Urinary bladder (tissue), 4 donors: ENCODE data around the gene ACADVL. TPM values are rescaled to one million over a fixed set of nuclear protein-coding genes. Genes with fewer than 3 reads are reported as not detected.

Source experiments
- DNase-seq: peaks from one replicate; pipeline ENCODE4 v3.0.0-alpha.2; 2015; ENCODE audit errors: extremely low spot score
- H3K27ac ChIP-seq: one replicate; pipeline ENCODE4 v1.5.1; 2013; ENCODE audit warnings: low read depth, mild to moderate bottlenecking, moderate library complexity
- H3K36me3 ChIP-seq: one replicate; pipeline ENCODE4 v1.6.1; 2013; ENCODE audit warnings: mild to moderate bottlenecking, moderate library complexity; ENCODE audit not compliant: insufficient read depth
- H3K4me1 ChIP-seq: one replicate; pipeline ENCODE4 v1.6.1; 2013; ENCODE audit warnings: mild to moderate bottlenecking, moderate library complexity; ENCODE audit not compliant: insufficient read depth
- H3K4me3 ChIP-seq: one replicate; pipeline ENCODE4 v1.5.1; 2013; ENCODE audit warnings: low read depth, low read length
- WGBS: extraction: QIAGEN DNeasy Blood & Tissue Kit; methylation state at CpG from one replicate; pipeline ENCODE4 v1.1.7; 2013; 5-methylcytosine and 5-hydroxymethylcytosine counted together
- polyA plus RNA-seq: library from polyadenylated mRNA; stranded (reverse); fragments of 200-250 nt; gene quantifications from one replicate; pipeline ENCODE4 v1.2.3, GENCODE V29; 2013
- small RNA-seq: library from RNA; depleted of rRNA; stranded (forward); fragments of <200 nt; gene quantifications from one replicate; pipeline ENCODE3, GENCODE V24; 2014
- total RNA-seq: library from RNA; depleted of rRNA; stranded (reverse); fragments of >200 nt; gene quantifications from one replicate; pipeline ENCODE4 v1.2.3, GENCODE V29; 2014
- donor health status: healthy with polysubstance abuse.
- donor health status: healthy.

The ACADVL gene
- total and polyA plus RNA-seq, 2 donors = 130 to 314 TPM

GRCh38 chr17:7262935-7263800, 43.4 kb downstream of the ACADVL start:
- DNase-seq = no peak
- Histone ChIP-seq H3K4me3 (peak overlapping the region; percentile 10), H3K36me3 (no peaks in the 10 kb centered on the region), H3K27ac (peak overlapping the region; percentile 57), H3K4me1 (no peaks in the 10 kb centered on the region)
- WGBS = 8% methylated on average over 26 of the region's 26 CpGs

- H3K27ac ChIP-seq = no peak overlapping the region
- H3K36me3 ChIP-seq = no peaks in the 10 kb centered on the region
- no peaks in the 10 kb centered on the region for H3K4me1 ChIP-seq
- no peak overlapping the region for H3K4me3 ChIP-seq
- 47% methylated on average over 4 of the region's 4 CpGs for WGBS
- no peak for DNase-seq
Measured at GRCh38 chr17:7263801-7264078, 44.0 kb downstream of the ACADVL start.

GRCh38 chr17:7266784-7267183, 47.0 kb downstream of the ACADVL start:
- Histone ChIP-seq H3K36me3 (no peaks in the 10 kb centered on the region), H3K4me3 (no peak overlapping the region), H3K27ac (no peak overlapping the region), H3K4me1 (no peaks in the 10 kb centered on the region)
- WGBS = 35% methylated on average over 1 of the region's 1 CpG
- no peak for DNase-seq

Small RNA genes within 50 kb of the gene (small RNA-seq; reads per million reads assigned to genes)
- gene AC120057.4 = not detected
- 17.4 reads per million, percentile 95 among the genes with 10 or more reads in this experiment for gene MIR324
- gene RF00019 = not detected

Other genes with a start within 250 kb of the ACADVL start
Only the 30 nearest of the 33 such genes appear.
- 32.9 TPM for gene RNASEK, start 207.3 kb upstream of the ACADVL start, total RNA-seq
- gene RNASEK, start 207.3 kb upstream of the ACADVL start, polyA plus RNA-seq = 305 TPM
- 12.5 TPM for gene BCL6B, start 196.9 kb upstream of the ACADVL start, total RNA-seq
- 9.9 TPM for gene BCL6B, start 196.9 kb upstream of the ACADVL start, polyA plus RNA-seq
- 0.37 TPM for gene SLC16A13, start 183.9 kb upstream of the ACADVL start, total RNA-seq
- gene SLC16A13, start 183.9 kb upstream of the ACADVL start, polyA plus RNA-seq = 1.5 TPM
- not detected for gene SLC16A11, start 175.8 kb upstream of the ACADVL start, total RNA-seq
- 1.5 TPM for gene SLC16A11, start 175.8 kb upstream of the ACADVL start, polyA plus RNA-seq
- gene CLEC10A, start 139.7 kb upstream of the ACADVL start, total RNA-seq = 5.0 TPM
- gene CLEC10A, start 139.7 kb upstream of the ACADVL start, polyA plus RNA-seq = 18.8 TPM
- gene ASGR2, start 105.1 kb upstream of the ACADVL start, total RNA-seq = not detected
- 1.7 TPM for gene ASGR2, start 105.1 kb upstream of the ACADVL start, polyA plus RNA-seq
- 1.7 TPM for gene ASGR1, start 40.6 kb upstream of the ACADVL start, total RNA-seq
- 1.6 TPM for gene ASGR1, start 40.6 kb upstream of the ACADVL start, polyA plus RNA-seq
- 19.4 TPM for gene DLG4, start 102 bp upstream of the ACADVL start, total RNA-seq
- gene DLG4, start 102 bp upstream of the ACADVL start, polyA plus RNA-seq = 17.1 TPM
- 45.5 TPM for gene DVL2, start 14.6 kb downstream of the ACADVL start, total RNA-seq
- gene DVL2, start 14.6 kb downstream of the ACADVL start, polyA plus RNA-seq = 41.5 TPM
- gene PHF23, start 19.5 kb downstream of the ACADVL start, total RNA-seq = 18.8 TPM
- 39.0 TPM for gene PHF23, start 19.5 kb downstream of the ACADVL start, polyA plus RNA-seq
- gene GABARAP, start 22.5 kb downstream of the ACADVL start, total RNA-seq = 246 TPM
- 681 TPM for gene GABARAP, start 22.5 kb downstream of the ACADVL start, polyA plus RNA-seq
- gene CTDNEP1, start 31.8 kb downstream of the ACADVL start, total RNA-seq = 40.0 TPM
- 89.2 TPM for gene CTDNEP1, start 31.8 kb downstream of the ACADVL start, polyA plus RNA-seq
- 17.7 TPM for gene ELP5, start 32.3 kb downstream of the ACADVL start, total RNA-seq
- 39.2 TPM for gene ELP5, start 32.3 kb downstream of the ACADVL start, polyA plus RNA-seq
- 24.2 TPM for gene CLDN7, start 42.5 kb downstream of the ACADVL start, total RNA-seq
- 34.4 TPM for gene CLDN7, start 42.5 kb downstream of the ACADVL start, polyA plus RNA-seq
- 11.6 TPM for gene SLC2A4, start 61.8 kb downstream of the ACADVL start, total RNA-seq
- gene SLC2A4, start 61.8 kb downstream of the ACADVL start, polyA plus RNA-seq = 66.1 TPM
- gene YBX2, start 74.7 kb downstream of the ACADVL start, total RNA-seq = 0.37 TPM
- 1.8 TPM for gene YBX2, start 74.7 kb downstream of the ACADVL start, polyA plus RNA-seq
- gene EIF5A, start 87.7 kb downstream of the ACADVL start, total RNA-seq = 123 TPM
- 348 TPM for gene EIF5A, start 87.7 kb downstream of the ACADVL start, polyA plus RNA-seq
- gene GPS2, start 95.4 kb downstream of the ACADVL start, total RNA-seq = 25.0 TPM
- gene GPS2, start 95.4 kb downstream of the ACADVL start, polyA plus RNA-seq = 70.2 TPM
- gene NEURL4, start 109.4 kb downstream of the ACADVL start, total RNA-seq = 20.9 TPM
- 26.0 TPM for gene NEURL4, start 109.4 kb downstream of the ACADVL start, polyA plus RNA-seq
- 1.5 TPM for gene ACAP1, start 116.6 kb downstream of the ACADVL start, total RNA-seq
- gene ACAP1, start 116.6 kb downstream of the ACADVL start, polyA plus RNA-seq = 4.3 TPM
- gene KCTD11, start 132.2 kb downstream of the ACADVL start, total RNA-seq = 3.9 TPM
- gene KCTD11, start 132.2 kb downstream of the ACADVL start, polyA plus RNA-seq = 19.3 TPM
- gene TMEM95, start 135.2 kb downstream of the ACADVL start, total RNA-seq = not detected
- gene TMEM95, start 135.2 kb downstream of the ACADVL start, polyA plus RNA-seq = not detected
- gene TNK1, start 161.2 kb downstream of the ACADVL start, total RNA-seq = 1.2 TPM
- gene TNK1, start 161.2 kb downstream of the ACADVL start, polyA plus RNA-seq = 4.8 TPM
- gene PLSCR3, start 174.6 kb downstream of the ACADVL start, total RNA-seq = 14.4 TPM
- gene PLSCR3, start 174.6 kb downstream of the ACADVL start, polyA plus RNA-seq = 56.3 TPM
- gene TMEM256, start 184.2 kb downstream of the ACADVL start, total RNA-seq = 76.2 TPM
- 113 TPM for gene TMEM256, start 184.2 kb downstream of the ACADVL start, polyA plus RNA-seq
- gene NLGN2, start 187.9 kb downstream of the ACADVL start, total RNA-seq = 8.5 TPM
- gene NLGN2, start 187.9 kb downstream of the ACADVL start, polyA plus RNA-seq = 40.9 TPM
- not detected for gene SPEM1, start 200.4 kb downstream of the ACADVL start, total RNA-seq
- gene SPEM1, start 200.4 kb downstream of the ACADVL start, polyA plus RNA-seq = not detected
- gene SPEM2, start 205.7 kb downstream of the ACADVL start, total RNA-seq = not detected
- gene SPEM2, start 205.7 kb downstream of the ACADVL start, polyA plus RNA-seq = not detected
- gene SPEM3, start 208.9 kb downstream of the ACADVL start, total RNA-seq = not detected
- gene SPEM3, start 208.9 kb downstream of the ACADVL start, polyA plus RNA-seq = not detected
- 3.1 TPM for gene TMEM102, start 215.5 kb downstream of the ACADVL start, total RNA-seq
- 4.0 TPM for gene TMEM102, start 215.5 kb downstream of the ACADVL start, polyA plus RNA-seq